ENCODE measurements around the gene RAD21L1.

- TF ChIP-seq CTCF (IDR thresholded peaks at IDR 0.05; ENCODE audit: insufficient read depth, low read length): no peak
- TF ChIP-seq POLR2AphosphoS5 (IDR thresholded peaks at IDR 0.05; ENCODE audit: low read depth): no peak
These were observed 61.5 kb downstream of the RAD21L1 start for GRCh38 chr20:1287306-1287705.

All from HL-60 (cell line).